T-helper 9 cell (primary cell): ENCODE results near the gene OSBPL6.

Experiments
- DNase-seq: peaks from one replicate; pipeline ENCODE4 v3.0.0-alpha.2; 2020

OSBPL6 gene

GRCh38 chr2:178199334-178199733 lies 5.0 kb downstream of the OSBPL6 start:
- no peak for DNase-seq

GRCh38 chr2:178200331-178200730 lies 6.0 kb downstream of the OSBPL6 start:
- DNase-seq, result no peak

- DNase-seq, result no peak
These were observed 8.6 kb downstream of the OSBPL6 start for GRCh38 chr2:178202927-178203326.

- DNase-seq, result no peak
These were observed 10.7 kb downstream of the OSBPL6 start for GRCh38 chr2:178204977-178205376.

GRCh38 chr2:178205853-178206521 lies 11.7 kb downstream of the OSBPL6 start:
- no peak for DNase-seq

- DNase-seq, result no peak
These were observed 14.0 kb downstream of the OSBPL6 start for GRCh38 chr2:178208336-178208735.

GRCh38 chr2:178208817-178209216 lies 14.5 kb downstream of the OSBPL6 start:
- DNase-seq, result no peak

- DNase-seq, result no peak
These were observed 17.1 kb downstream of the OSBPL6 start for GRCh38 chr2:178211460-178211859.

GRCh38 chr2:178211943-178212342 lies 17.6 kb downstream of the OSBPL6 start:
- no peak for DNase-seq

GRCh38 chr2:178213991-178214390 lies 19.7 kb downstream of the OSBPL6 start:
- DNase-seq, result no peak

- DNase-seq, result no peak
These were observed 24.9 kb downstream of the OSBPL6 start for GRCh38 chr2:178219247-178219646.

GRCh38 chr2:178220814-178221213 lies 26.5 kb downstream of the OSBPL6 start:
- DNase-seq, result no peak

- DNase-seq, result no peak
These were observed 27.2 kb downstream of the OSBPL6 start for GRCh38 chr2:178221556-178221955.

- no peak for DNase-seq
These were observed 29.5 kb downstream of the OSBPL6 start for GRCh38 chr2:178223806-178224205.

GRCh38 chr2:178225006-178225805 lies 30.9 kb downstream of the OSBPL6 start:
- no peak for DNase-seq

GRCh38 chr2:178227187-178227586 lies 32.9 kb downstream of the OSBPL6 start:
- DNase-seq, result no peak

- no peak for DNase-seq
These were observed 35.6 kb downstream of the OSBPL6 start for GRCh38 chr2:178229927-178230326.

- DNase-seq, result no peak
These were observed 36.1 kb downstream of the OSBPL6 start for GRCh38 chr2:178230396-178230795.

- DNase-seq, result no peak
These were observed 39.1 kb downstream of the OSBPL6 start for GRCh38 chr2:178233428-178233827.

- no peak for DNase-seq
These were observed 40.3 kb downstream of the OSBPL6 start for GRCh38 chr2:178234648-178235047.

- DNase-seq, result no peak
These were observed 43.3 kb downstream of the OSBPL6 start for GRCh38 chr2:178237488-178238153.

- DNase-seq, result no peak
These were observed 43.8 kb downstream of the OSBPL6 start for GRCh38 chr2:178238154-178238521.

- no peak for DNase-seq
These were observed 44.4 kb downstream of the OSBPL6 start for GRCh38 chr2:178238750-178239149.
